Astrocyte of the hippocampus (primary cell): ENCODE measurements around the gene DNAJB11.

Experiments used
- DNase-seq: peaks from one replicate; pipeline ENCODE4 v3.0.0; 2011; ENCODE audit warnings: low read depth, low spot score

The DNAJB11 gene

GRCh38 chr3:186596568-186597287 lies 26.2 kb downstream of the DNAJB11 start:
- DNase-seq: peak; percentile 61

- DNase-seq: peak; percentile 91
Measured at GRCh38 chr3:186598108-186598784, 27.7 kb downstream of the DNAJB11 start.

GRCh38 chr3:186598794-186599141 lies 28.2 kb downstream of the DNAJB11 start:
- no peak for DNase-seq

DNA sequence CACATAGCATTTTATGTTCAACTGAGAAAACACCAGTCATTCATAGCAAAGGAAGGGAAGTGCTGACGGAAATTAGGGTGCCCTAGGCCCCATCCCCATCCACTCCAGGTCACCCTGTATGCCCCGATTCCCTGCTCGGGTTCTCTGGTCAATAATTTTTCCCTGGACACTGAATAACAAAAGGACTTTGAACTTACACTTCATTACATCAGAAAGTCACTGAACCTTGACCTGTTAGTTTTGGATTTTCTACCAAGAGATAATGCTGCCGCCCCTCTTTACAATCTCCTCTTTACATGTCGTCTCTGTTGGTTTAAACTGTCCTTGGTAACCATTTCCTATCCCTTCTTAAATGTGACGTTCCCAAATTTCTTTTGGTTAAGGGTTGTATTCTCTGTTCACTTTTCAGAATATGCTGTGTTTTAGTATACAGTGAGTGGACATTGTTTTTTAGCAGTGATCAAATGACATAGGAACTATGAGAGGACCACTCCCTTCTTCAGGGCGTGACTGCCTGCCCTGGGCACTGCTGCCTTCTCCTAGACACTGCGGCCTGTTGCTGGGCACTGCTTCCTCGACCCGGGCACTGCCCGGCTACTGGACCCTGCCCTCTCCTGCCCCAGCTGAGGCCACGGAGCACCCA lies 28.7 kb downstream of the DNAJB11 start:
- no peak for DNase-seq

DNA sequence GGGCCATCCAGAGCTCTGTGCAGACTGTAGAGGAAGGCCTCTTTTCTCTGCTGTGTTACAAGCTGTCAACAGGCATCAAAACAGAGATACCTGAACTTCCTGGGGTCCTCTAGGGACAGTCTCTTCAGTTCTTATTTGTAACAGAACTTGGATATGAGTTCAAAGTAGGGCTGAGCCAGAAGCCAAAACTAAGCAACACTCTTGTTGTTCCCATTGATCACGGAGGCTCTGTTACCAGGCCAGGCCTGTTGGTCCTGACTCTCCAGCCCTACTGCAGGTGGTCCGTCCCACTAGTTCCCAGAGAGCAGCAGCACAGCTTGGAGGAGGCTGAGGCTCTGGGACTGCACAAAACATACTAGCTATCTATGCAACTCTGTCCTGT lies 29.3 kb downstream of the DNAJB11 start:
- no peak for DNase-seq

- DNase-seq: no peak
Measured at GRCh38 chr3:186600896-186601295, 30.4 kb downstream of the DNAJB11 start.

- DNase-seq: no peak
Measured at GRCh38 chr3:186603159-186603558, 32.6 kb downstream of the DNAJB11 start.

DNA sequence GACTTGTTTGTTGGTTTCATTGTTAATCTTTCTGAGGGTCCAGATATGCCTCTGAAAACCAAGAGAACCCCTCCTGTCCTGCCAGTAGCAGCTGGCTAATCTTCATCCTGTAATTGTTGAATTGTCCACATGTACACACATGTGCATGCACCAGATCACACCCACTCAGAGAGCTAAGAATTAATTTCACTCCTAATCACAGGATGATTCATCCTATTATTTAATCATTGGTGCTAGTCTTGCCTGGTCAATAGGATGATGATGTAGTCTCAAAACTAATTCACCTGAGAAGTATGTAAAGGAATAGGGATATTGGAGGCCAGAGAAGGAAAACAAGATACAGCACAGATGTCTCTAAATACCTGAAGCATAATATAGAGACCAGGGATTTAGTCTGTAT lies 34.6 kb downstream of the DNAJB11 start:
- DNase-seq: no peak

GRCh38 chr3:186605561-186606545 lies 35.3 kb downstream of the DNAJB11 start:
- no peak for DNase-seq

GRCh38 chr3:186608624-186609215 lies 38.2 kb downstream of the DNAJB11 start:
- DNase-seq: no peak

DNA sequence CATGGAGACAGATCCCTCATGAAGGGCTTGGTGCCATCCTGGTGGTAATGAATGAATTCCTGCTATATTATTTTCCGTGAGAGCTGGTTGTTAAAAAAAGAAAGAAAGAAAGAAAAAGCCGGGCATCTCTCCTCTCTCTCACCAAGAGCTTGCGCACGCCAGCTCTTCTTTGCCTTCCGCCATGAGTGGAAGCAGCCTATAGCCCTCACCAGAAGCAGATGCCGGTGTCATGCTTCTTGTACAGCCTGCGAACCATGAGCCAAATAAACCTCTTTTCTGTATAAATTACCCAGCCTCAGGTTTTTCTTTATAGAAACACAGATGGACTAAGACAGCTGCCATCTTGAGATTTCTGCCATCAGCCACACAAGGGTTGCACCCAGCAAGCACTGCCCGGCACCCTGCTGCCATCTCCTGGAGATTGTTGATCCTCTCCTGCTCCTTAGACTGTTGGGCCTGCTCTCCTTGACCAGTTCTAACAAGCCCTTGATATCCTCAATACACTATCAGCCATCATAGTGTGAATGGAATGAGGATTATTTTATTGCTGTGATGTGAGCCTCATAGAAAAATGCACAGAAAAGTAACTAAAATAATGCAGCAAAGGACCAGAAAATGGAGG lies 38.8 kb downstream of the DNAJB11 start:
- DNase-seq: no peak

- DNase-seq: no peak
Measured at GRCh38 chr3:186612065-186612464, 41.5 kb downstream of the DNAJB11 start.

- DNase-seq: no peak
Measured at GRCh38 chr3:186612721-186613636, 42.5 kb downstream of the DNAJB11 start, which contains the start of gene AHSG. Gene AHSG (plus strand): TSS chr3:186613060. CDS start chr3:186613142, 82 bp downstream.

DNA sequence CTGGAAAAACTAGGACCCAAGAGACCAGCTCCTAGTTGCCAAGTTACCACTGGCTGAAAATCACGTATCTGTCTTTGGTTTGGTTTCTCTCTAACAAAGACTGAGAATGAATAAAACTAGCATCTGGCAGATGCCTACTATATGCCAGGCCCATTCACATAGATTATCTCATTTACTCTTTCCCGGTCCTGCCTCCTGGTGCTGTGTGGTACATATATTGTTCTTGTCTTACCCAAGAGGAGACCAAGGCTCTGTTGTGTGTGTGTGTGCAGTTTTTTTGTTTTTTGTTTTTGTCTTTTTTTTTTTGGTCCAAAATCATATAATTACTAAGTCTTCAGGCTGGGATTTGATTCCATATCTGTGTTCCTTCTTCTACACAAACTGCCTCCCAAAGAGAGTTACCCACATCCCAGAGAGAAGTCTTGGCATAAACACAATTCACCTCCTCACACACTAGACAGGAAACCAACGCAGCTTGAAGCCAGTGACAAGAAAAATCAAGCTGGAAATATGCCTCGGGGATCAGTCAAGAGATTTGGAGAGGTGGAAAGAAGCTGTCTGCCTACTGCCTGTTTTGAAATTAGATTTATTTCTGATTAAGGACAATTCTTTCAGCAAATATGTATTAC lies 43.2 kb downstream of the DNAJB11 start:
- no peak for DNase-seq

DNA sequence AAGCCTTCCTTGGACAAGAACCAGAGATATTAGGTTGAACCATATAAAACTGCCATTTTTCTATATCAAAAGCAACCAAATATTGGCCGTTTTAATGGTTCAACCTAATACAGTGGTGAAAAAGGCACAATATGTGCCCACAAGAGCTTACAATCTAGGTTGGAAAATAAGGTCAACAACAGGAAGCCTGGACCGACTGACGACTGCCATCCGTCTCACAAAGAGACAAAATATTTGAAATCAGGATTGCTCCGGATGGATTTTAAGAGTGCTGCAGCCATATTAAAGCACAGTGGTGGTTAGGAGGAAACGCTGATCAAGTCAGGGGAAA lies 43.7 kb downstream of the DNAJB11 start:
- DNase-seq: no peak

DNA sequence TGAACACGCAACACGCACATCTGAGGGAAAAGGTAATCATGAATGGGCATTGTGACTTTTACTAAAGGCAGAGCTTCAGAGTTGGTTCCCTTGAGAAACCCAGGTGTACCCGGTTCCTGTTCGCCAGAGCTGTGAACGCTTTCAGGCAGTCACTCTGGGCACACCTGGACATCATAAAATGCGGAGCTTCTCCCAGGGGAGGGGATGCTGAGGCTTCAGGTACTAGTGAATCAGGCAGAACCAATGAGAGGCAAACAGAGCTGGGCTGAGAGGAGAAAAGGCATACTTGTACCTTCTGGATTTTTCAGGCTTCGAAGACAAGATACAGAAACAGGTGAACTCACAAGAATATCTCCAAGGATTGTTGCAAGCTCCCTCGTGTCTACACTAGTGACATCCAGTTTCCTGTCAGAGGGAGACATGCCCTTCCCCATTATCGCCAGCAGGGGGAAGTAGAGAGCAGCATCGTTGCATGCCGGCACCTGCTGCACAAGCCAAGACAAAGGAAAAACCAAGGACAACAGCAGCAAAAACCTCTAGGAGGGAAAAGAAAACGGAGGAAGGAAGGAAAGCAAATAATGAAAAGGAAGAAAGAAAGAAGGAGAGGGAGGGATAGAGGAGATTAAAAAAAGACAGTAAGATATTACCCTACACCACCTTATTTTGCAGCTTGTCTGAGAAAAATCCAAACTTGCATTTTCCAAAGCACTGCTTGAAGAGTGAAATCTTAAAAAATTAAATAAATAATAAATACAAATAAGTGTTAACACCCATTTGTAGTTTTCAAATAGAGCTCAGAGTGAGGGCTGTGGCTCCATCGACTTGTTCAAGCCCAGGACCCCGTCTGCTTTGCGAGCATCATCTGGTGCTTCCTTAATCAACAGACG lies 44.3 kb downstream of the DNAJB11 start:
- peak; percentile 87 for DNase-seq

DNA sequence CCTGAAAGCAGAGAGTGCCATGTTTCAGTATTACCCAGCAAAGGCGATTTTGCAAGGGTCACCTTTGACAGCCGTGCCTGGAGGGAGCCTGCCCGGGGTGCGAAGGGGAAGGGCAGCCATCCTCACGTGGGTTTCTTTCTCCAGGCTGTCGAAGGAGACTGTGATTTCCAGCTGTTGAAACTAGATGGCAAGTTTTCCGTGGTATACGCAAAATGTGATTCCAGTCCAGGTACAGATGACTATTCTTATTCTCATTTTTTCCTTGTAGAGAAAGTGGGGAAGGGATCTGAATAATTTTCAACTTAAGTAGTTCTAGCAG lies 45.7 kb downstream of the DNAJB11 start:
- DNase-seq: no peak
